ENCODE results near the gene VRK1.

GRCh38 chr14:96874127-96874526 lies 76.9 kb downstream of the VRK1 start:
- TF ChIP-seq POLR2A (IDR thresholded peaks at IDR 0.05; ENCODE audit: low read length) (no peak), GATA1 (IDR thresholded peaks at IDR 0.05; ENCODE audit: low read depth, low read length) (no peak)

Data from erythroblast (primary cell).